Keratinocyte (primary cell): ENCODE data around the gene FAM110A. TPM values are rescaled to one million over a fixed set of nuclear protein-coding genes. Genes with fewer than 3 reads are reported as not detected.

ENCODE experiments used
- DNase-seq: peaks from one replicate; pipeline ENCODE4 v3.0.0-alpha.2; 2011; ENCODE audit warnings: low read depth, missing footprints, low spot score
- FAIRE-seq: peaks from 2 replicates; lab custom pipeline; 2011; peaks lifted over from hg19 to GRCh38; lab: Jason Lieb, UNC
- H2AFZ ChIP-seq: 2 replicates; pipeline ENCODE4 v1.6.0; 2012; ENCODE audit warnings: low read length, control low read depth, inconsistent platforms; ENCODE audit not compliant: control insufficient read depth
- H3K27ac ChIP-seq: 2 replicates; pipeline ENCODE4 v1.5.1; 2011; ENCODE audit warnings: low read length; ENCODE audit not compliant: control insufficient read depth, insufficient read depth
- H3K27me3 ChIP-seq: 3 replicates; pipeline ENCODE4 v1.6.0; 2011; ENCODE audit warnings: low read length; ENCODE audit not compliant: control insufficient read depth, insufficient read depth; ENCODE audit errors: extremely low read depth
- H3K36me3 ChIP-seq, 2 experiments: 2 replicates in 1 of 2; 3 replicates in 1 of 2; pipeline ENCODE4 v1.5.1; 2011; ENCODE audit warnings: low read length in 2 of 2, mild to moderate bottlenecking in 1 of 2; ENCODE audit not compliant: control insufficient read depth in 2 of 2, insufficient read depth in 2 of 2; ENCODE audit errors: extremely low read depth in 1 of 2
- H3K4me1 ChIP-seq: 3 replicates; pipeline ENCODE4 v1.5.1; 2011; ENCODE audit warnings: low read length; ENCODE audit not compliant: control insufficient read depth, insufficient read depth; ENCODE audit errors: extremely low read depth
- H3K4me2 ChIP-seq: 3 replicates; pipeline ENCODE4 v1.6.0; 2011; ENCODE audit warnings: low read depth, low read length; ENCODE audit not compliant: control insufficient read depth, insufficient read depth; ENCODE audit errors: extremely low read depth
- H3K4me3 ChIP-seq, 3 experiments: fragments of 200-600 bp in 1 of 3; sonication (generic) in 1 of 3; 2 replicates in 2 of 3; 3 replicates in 1 of 3; pipeline ENCODE4 v1.5.1; 2011 to 2016; ENCODE audit warnings: low read length in 3 of 3, mild to moderate bottlenecking in 3 of 3, control low read depth in 2 of 3, inconsistent platforms in 1 of 3, low read depth in 1 of 3, mixed read lengths in 1 of 3, mixed run types in 1 of 3, moderate library complexity in 1 of 3; ENCODE audit not compliant: control insufficient read depth in 2 of 3, insufficient read depth in 2 of 3; ENCODE audit errors: extremely low read depth in 1 of 3
- H3K79me2 ChIP-seq: 2 replicates; pipeline ENCODE4 v1.6.0; 2012; ENCODE audit warnings: low read length; ENCODE audit not compliant: control insufficient read depth, insufficient read depth
- H3K9ac ChIP-seq: 3 replicates; pipeline ENCODE4 v1.6.0; 2011; ENCODE audit warnings: low read length; ENCODE audit not compliant: control insufficient read depth, insufficient read depth; ENCODE audit errors: extremely low read depth
- H3K9me1 ChIP-seq: 3 replicates; pipeline ENCODE4 v1.6.0; 2011; ENCODE audit warnings: low read length; ENCODE audit not compliant: control insufficient read depth, insufficient read depth; ENCODE audit errors: extremely low read depth
- H3K9me3 ChIP-seq: 2 replicates; pipeline ENCODE4 v1.5.1; 2012; ENCODE audit warnings: low read depth, low read length; ENCODE audit not compliant: control insufficient read depth
- H4K20me1 ChIP-seq: 3 replicates; pipeline ENCODE4 v1.6.0; 2011; ENCODE audit warnings: low read length; ENCODE audit not compliant: control insufficient read depth, insufficient read depth; ENCODE audit errors: extremely low read depth
- CTCF ChIP-seq, 3 experiments: IDR thresholded peaks in 1 of 3; conservative IDR thresholded peaks in 1 of 3; optimal IDR thresholded peaks in 1 of 3; 2 replicates in 2 of 3; 3 replicates in 1 of 3; pipeline versions ENCODE3 to v1.5.1; 2011; ENCODE audit warnings: low read length in 3 of 3, mild to moderate bottlenecking in 3 of 3, moderate library complexity in 2 of 3, control low read depth in 1 of 3, inconsistent platforms in 1 of 3; ENCODE audit not compliant: insufficient read depth in 2 of 3; ENCODE audit errors: extremely low read depth in 1 of 3
- EZH2 ChIP-seq: IDR thresholded peaks from one replicate; pipeline ENCODE4 v1.6.1; 2012; ENCODE audit warnings: inconsistent platforms, mild to moderate bottlenecking, low read length, moderate library complexity
- dilution Hi-C: fragments of 300-500 bp; cut with MboI; formaldehyde crosslinking; loops from one replicate; pipeline ENCODE4 v1.7.0; 2020; ENCODE audit warnings: low sequenced_read_pairs; ENCODE audit not compliant: extremely low pct_ligation_motif_present
- polyA plus RNA-seq, 5 experiments: library from polyadenylated mRNA; depleted of rRNA in 3 of 5; stranded (reverse) in 3 of 5; stranded (forward) in 1 of 5; unstranded in 1 of 5; fragments of >200 nt; gene quantifications; 1 replicate in 1 of 5; 2 replicates in 3 of 5; 3 replicates in 1 of 5; pipeline versions ENCODE4 v1.2.1 to v1.2.3, GENCODE V29; 2011 to 2012; ENCODE audit warnings: missing spikeins in 2 of 5, low read depth in 1 of 5, low replicate concordance in 1 of 5

FAM110A gene
- polyA plus RNA-seq, 1 donor (not counting 4 experiments of a cell fraction or from before 2014, with no cell fraction given) = 12.3 TPM

GRCh38 chr20:888057-888456 is 54.5 kb downstream of the FAM110A start:
- H3K4me1 ChIP-seq = no peaks in the 10 kb centered on the region
- H3K4me2 ChIP-seq = no peak overlapping the region
- no peaks in the 10 kb centered on the region for H3K36me3 ChIP-seq
- DNase-seq = no peak
- no peaks in the 10 kb centered on the region for H4K20me1 ChIP-seq
- H3K9me1 ChIP-seq = no peaks in the 10 kb centered on the region
- H3K79me2 ChIP-seq = no peaks in the 10 kb centered on the region
- H3K27ac ChIP-seq = no peak overlapping the region
- dilution Hi-C loops = no loop called here
- H3K9me3 ChIP-seq = no peaks in the 10 kb centered on the region
- no peak overlapping the region for H2AFZ ChIP-seq
- H3K9ac ChIP-seq = no peak overlapping the region
- FAIRE-seq = no peak
- TF ChIP-seq EZH2 (no peak), CTCF (optimal IDR thresholded peaks at IDR 0.05 in 1 of 3, IDR thresholded peaks at IDR 0.05 in 1 of 3, conservative IDR thresholded peaks at IDR 0.05 in 1 of 3; ENCODE audit: extremely low read depth in 1 of 3, insufficient read depth in 2 of 3, low read length in 3 of 3) (no peak)
- no peak overlapping the region for H3K4me3 ChIP-seq
- peaks cover 6% of the 10 kb centered on the region for H3K27me3 ChIP-seq

- Histone ChIP-seq H3K4me2 (no peak overlapping the region), H2AFZ (no peak overlapping the region), H3K27me3 (peaks cover 6% of the 10 kb centered on the region), H3K9me1 (no peaks in the 10 kb centered on the region), H3K4me3 (no peak overlapping the region), H3K79me2 (no peaks in the 10 kb centered on the region), H3K27ac (no peak overlapping the region), H3K36me3 (no peaks in the 10 kb centered on the region), H3K9ac (no peak overlapping the region), H4K20me1 (no peaks in the 10 kb centered on the region), H3K4me1 (no peaks in the 10 kb centered on the region), H3K9me3 (no peaks in the 10 kb centered on the region)
- DNase-seq = no peak
- no peak for FAIRE-seq
- TF ChIP-seq CTCF (optimal IDR thresholded peaks at IDR 0.05 in 1 of 3, IDR thresholded peaks at IDR 0.05 in 1 of 3, conservative IDR thresholded peaks at IDR 0.05 in 1 of 3; ENCODE audit: extremely low read depth in 1 of 3, insufficient read depth in 2 of 3, low read length in 3 of 3) (no peak), EZH2 (no peak)
- dilution Hi-C loops = no loop called here
Observed at GRCh38 chr20:889106-889505, 55.6 kb downstream of the FAM110A start.
